Upper lobe of left lung (tissue), 6 donors: ENCODE data around the gene NINJ2. TPM values are rescaled to one million over a fixed set of nuclear protein-coding genes. Genes with fewer than 3 reads are reported as not detected.

Source experiments
- ATAC-seq, 2 donors: fragments of 200-7000 bp; cut with Tn5 transposase; one replicate each; pipeline ENCODE4 v1.9.1; 2022; ENCODE audit warnings: mild to moderate bottlenecking in 2 of 2, moderate library complexity in 2 of 2; ENCODE audit not compliant: low FRiP score in 2 of 2
- DNase-seq, 2 donors: peaks; one replicate each; pipeline ENCODE4 v3.0.0-alpha.2; 2019 to 2020
- H3K27ac ChIP-seq, 4 donors: fragments of 200-600 bp; sonication (generic); one replicate each; pipeline ENCODE4 v1.5.1; 2016 to 2019
- H3K27me3 ChIP-seq, 4 donors: fragments of 200-600 bp; sonication (generic); one replicate each; pipeline ENCODE4 v1.5.1; 2017 to 2019
- H3K36me3 ChIP-seq, 4 donors: fragments of 200-600 bp; sonication (generic); one replicate each; pipeline ENCODE4 v1.5.1; 2016 to 2019
- H3K4me1 ChIP-seq, 4 donors: fragments of 200-600 bp; sonication (generic); one replicate each; pipeline ENCODE4 v1.5.1; 2018 to 2019
- H3K4me3 ChIP-seq, 4 donors: fragments of 200-600 bp; sonication (generic); one replicate each; pipeline ENCODE4 v1.5.1; 2017 to 2019; ENCODE audit warnings: mild to moderate bottlenecking in 2 of 4, moderate library complexity in 1 of 4
- H3K9me3 ChIP-seq, 4 donors: fragments of 200-600 bp; sonication (generic); one replicate each; pipeline ENCODE4 v1.5.1; 2018 to 2019
- EP300 ChIP-seq, 4 donors: sonication (generic); formaldehyde crosslinking; IDR thresholded peaks; one replicate each; pipeline ENCODE4 v1.5.1; 2017; ENCODE audit warnings: antibody characterized with exemption in 4 of 4, control low read depth in 2 of 4
- POLR2A ChIP-seq, 4 donors: fragments of 450-650 bp; IDR thresholded peaks; one replicate each; pipeline ENCODE4 v1.5.1; 2016 to 2017; ENCODE audit warnings: antibody characterized with exemption in 4 of 4, mild to moderate bottlenecking in 2 of 4
- POLR2AphosphoS5 ChIP-seq, 2 donors: sonication (generic); formaldehyde crosslinking; IDR thresholded peaks; one replicate each; pipeline ENCODE4 v1.5.1; 2017; ENCODE audit warnings: antibody characterized with exemption in 2 of 2
- WGBS, 2 donors: methylation state at CpG; one replicate each; pipeline ENCODE4 v1.1.5; 2017 to 2018; 5-methylcytosine and 5-hydroxymethylcytosine counted together
- total RNA-seq, 6 donors: library from RNA; depleted of rRNA in 4 of 6; stranded (reverse); fragments of >200 nt in 4 of 6; gene quantifications; one replicate each; pipeline versions ENCODE4 v1.1.0 to v1.2.1, GENCODE V29; 2016 to 2021
- TF ChIP-seq, protein P1 (sequence below), 6 experiments: fragments of 450-650 bp in 4 of 6; fragments of 200-600 bp in 2 of 6; sonication (generic) in 2 of 6; IDR thresholded peaks; one replicate each; pipeline ENCODE4 v1.5.1; 2016 to 2019; ENCODE audit warnings: antibody characterized with exemption in 6 of 6
- donor health status: DM: no; HTN: no; CAD: no; lungs with moderate emphysema.
- donor health status: DM: no; HTN: yes; CAD: no; lungs with severe emphysema.

The NINJ2 gene
- total RNA-seq, 6 donors from 2014 or later = 15.6 to 73.3 (median 36.2) TPM

- Histone ChIP-seq H3K27me3 (no peaks in the 10 kb centered on the region), H3K4me3 (no peak overlapping the region), H3K4me1 (peaks cover 33 to 40% (median 35%) of the 10 kb centered on the region in 4 donors), H3K36me3 (no peaks in the 10 kb centered on the region), H3K27ac (peak overlapping the region in 3 of 4 donors; percentile 51 to 67 (median 55)), H3K9me3 (no peaks in the 10 kb centered on the region)
- TF ChIP-seq POLR2AphosphoS5 (IDR thresholded peaks at IDR 0.05) = no peak
- TF ChIP-seq, protein P1, sequence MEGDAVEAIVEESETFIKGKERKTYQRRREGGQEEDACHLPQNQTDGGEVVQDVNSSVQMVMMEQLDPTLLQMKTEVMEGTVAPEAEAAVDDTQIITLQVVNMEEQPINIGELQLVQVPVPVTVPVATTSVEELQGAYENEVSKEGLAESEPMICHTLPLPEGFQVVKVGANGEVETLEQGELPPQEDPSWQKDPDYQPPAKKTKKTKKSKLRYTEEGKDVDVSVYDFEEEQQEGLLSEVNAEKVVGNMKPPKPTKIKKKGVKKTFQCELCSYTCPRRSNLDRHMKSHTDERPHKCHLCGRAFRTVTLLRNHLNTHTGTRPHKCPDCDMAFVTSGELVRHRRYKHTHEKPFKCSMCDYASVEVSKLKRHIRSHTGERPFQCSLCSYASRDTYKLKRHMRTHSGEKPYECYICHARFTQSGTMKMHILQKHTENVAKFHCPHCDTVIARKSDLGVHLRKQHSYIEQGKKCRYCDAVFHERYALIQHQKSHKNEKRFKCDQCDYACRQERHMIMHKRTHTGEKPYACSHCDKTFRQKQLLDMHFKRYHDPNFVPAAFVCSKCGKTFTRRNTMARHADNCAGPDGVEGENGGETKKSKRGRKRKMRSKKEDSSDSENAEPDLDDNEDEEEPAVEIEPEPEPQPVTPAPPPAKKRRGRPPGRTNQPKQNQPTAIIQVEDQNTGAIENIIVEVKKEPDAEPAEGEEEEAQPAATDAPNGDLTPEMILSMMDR (IDR thresholded peaks at IDR 0.05) = no peak
- no peak for TF ChIP-seq POLR2A (IDR thresholded peaks at IDR 0.05)
- no peak for TF ChIP-seq EP300 (IDR thresholded peaks at IDR 0.05)
- no peak for ATAC-seq
- 85 to 100% methylated on average over 2 to 3 of the region's 3 CpGs for WGBS, 2 donors
- DNase-seq = no peak
Measured at GRCh38 chr12:608413-608812, 54.8 kb downstream of the NINJ2 start.

- H3K4me1 ChIP-seq = peaks cover 31 to 40% (median 34%) of the 10 kb centered on the region in 4 donors
- TF ChIP-seq, protein P1 (IDR thresholded peaks at IDR 0.05) = no peak
- TF ChIP-seq POLR2AphosphoS5 (IDR thresholded peaks at IDR 0.05) (no peak), POLR2A (IDR thresholded peaks at IDR 0.05) (no peak), EP300 (IDR thresholded peaks at IDR 0.05) (no peak)
- no peaks in the 10 kb centered on the region for H3K36me3 ChIP-seq
- no peaks in the 10 kb centered on the region for H3K9me3 ChIP-seq
- peak in 1 of 2 donors; percentile 83 for ATAC-seq
- H3K4me3 ChIP-seq = no peak overlapping the region
- 14 to 16% methylated on average over 4 to 5 of the region's 5 CpGs for WGBS, 2 donors
- H3K27ac ChIP-seq = peak overlapping the region; percentile 43 to 67 (median 53)
- no peaks in the 10 kb centered on the region for H3K27me3 ChIP-seq
- DNase-seq = peak in 1 of 2 donors; percentile 80
Measured at GRCh38 chr12:607541-608001, 55.7 kb downstream of the NINJ2 start.

GRCh38 chr12:604956-605355 is 58.3 kb downstream of the NINJ2 start:
- TF ChIP-seq POLR2AphosphoS5 (IDR thresholded peaks at IDR 0.05) = no peak
- TF ChIP-seq, protein P1 (IDR thresholded peaks at IDR 0.05) = no peak
- no peak for TF ChIP-seq POLR2A (IDR thresholded peaks at IDR 0.05)
- no peak for TF ChIP-seq EP300 (IDR thresholded peaks at IDR 0.05)
- H3K27me3 ChIP-seq = no peaks in the 10 kb centered on the region
- ATAC-seq (no peak), DNase-seq (peak in 1 of 2 donors; percentile 15)
- no peak overlapping the region for H3K4me3 ChIP-seq
- H3K4me1 ChIP-seq = peaks cover 18 to 27% (median 23%) of the 10 kb centered on the region in 4 donors
- no peaks in the 10 kb centered on the region for H3K9me3 ChIP-seq
- H3K36me3 ChIP-seq = no peaks in the 10 kb centered on the region
- 84 to 85% methylated on average over 7 of the region's 7 CpGs for WGBS, 2 donors
- no peak overlapping the region for H3K27ac ChIP-seq

- no peaks in the 10 kb centered on the region for H3K9me3 ChIP-seq
- no peak overlapping the region for H3K4me3 ChIP-seq
- TF ChIP-seq EP300 (IDR thresholded peaks at IDR 0.05) (no peak), POLR2A (IDR thresholded peaks at IDR 0.05) (no peak), POLR2AphosphoS5 (IDR thresholded peaks at IDR 0.05) (no peak)
- TF ChIP-seq, protein P1 (IDR thresholded peaks at IDR 0.05) = no peak
- ATAC-seq (no peak), DNase-seq (peak in 1 of 2 donors; percentile 6)
- no peak overlapping the region for H3K27ac ChIP-seq
- no peaks in the 10 kb centered on the region for H3K36me3 ChIP-seq
- H3K4me1 ChIP-seq = peaks cover 8 to 18% (median 15%) of the 10 kb centered on the region in 4 donors
- H3K27me3 ChIP-seq = no peaks in the 10 kb centered on the region
Measured at GRCh38 chr12:602700-603068, 60.6 kb downstream of the NINJ2 start.
